ENCODE measurements around the gene ABRACL.

- TF ChIP-seq CTCF (IDR thresholded peaks at IDR 0.05; ENCODE audit: insufficient read depth, low read depth, low read length) = no peak
- no peak for TF ChIP-seq EZH2 (IDR thresholded peaks at IDR 0.05; ENCODE audit: insufficient read depth, low read length)
Measured at GRCh38 chr6:139008117-139008516, 20.4 kb upstream of the ABRACL start.

Data from astrocyte (in vitro differentiated cells and primary cell).